ENCODE data around the gene SPACDR.

Gene SPACDR

DNA sequence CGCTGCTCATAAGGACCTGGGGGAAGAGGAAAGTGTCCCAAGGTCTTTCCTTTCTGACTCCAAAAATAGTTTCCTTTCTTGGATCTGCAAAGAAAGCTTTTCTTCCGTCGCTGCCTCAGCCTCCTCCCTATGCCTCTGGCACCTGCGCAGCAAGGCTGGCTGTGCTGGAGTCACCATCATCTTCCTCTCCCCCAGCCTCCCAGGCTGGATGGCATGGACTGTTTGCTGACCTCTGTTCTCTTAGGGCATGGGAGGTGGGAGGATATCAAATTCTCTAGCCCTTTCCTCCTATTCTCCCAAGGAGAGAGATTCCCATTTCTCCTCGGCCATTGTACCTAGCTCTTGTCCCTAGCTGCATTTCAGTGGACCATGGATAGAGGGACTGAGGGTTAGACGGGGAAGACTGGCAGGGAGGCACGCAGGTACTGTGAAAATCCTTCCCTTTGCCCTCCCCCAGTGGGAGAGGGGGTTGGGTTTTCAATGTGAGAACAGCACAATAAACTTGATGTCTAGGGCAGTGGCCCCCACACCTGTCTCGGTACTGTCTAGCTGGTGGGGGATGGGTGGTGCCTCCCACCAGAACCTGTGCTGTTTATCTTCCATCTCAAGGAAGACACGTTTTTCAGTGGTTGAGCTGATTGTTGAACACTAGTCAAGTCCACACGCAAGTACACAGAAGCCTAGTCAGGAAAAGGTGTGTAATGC is 30.3 kb downstream of the SPACDR start:
- DNase-seq = no peak

DNA sequence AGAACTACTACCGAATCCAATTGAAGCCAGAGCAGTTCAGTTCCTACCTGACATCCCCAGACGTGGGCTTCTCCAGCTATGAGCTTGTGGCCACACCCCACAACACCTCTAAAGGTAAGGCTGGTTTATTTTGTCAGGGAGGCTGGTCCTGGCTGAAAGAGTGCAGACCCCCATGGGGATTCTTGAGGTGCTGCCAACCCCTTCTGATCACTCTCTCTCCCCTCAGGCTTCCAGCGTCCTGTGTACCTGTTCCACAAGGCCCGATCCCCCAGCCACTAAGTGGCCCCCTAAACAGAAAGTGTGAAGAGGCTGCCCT is 30.8 kb downstream of the SPACDR start:
- DNase-seq = no peak

DNA sequence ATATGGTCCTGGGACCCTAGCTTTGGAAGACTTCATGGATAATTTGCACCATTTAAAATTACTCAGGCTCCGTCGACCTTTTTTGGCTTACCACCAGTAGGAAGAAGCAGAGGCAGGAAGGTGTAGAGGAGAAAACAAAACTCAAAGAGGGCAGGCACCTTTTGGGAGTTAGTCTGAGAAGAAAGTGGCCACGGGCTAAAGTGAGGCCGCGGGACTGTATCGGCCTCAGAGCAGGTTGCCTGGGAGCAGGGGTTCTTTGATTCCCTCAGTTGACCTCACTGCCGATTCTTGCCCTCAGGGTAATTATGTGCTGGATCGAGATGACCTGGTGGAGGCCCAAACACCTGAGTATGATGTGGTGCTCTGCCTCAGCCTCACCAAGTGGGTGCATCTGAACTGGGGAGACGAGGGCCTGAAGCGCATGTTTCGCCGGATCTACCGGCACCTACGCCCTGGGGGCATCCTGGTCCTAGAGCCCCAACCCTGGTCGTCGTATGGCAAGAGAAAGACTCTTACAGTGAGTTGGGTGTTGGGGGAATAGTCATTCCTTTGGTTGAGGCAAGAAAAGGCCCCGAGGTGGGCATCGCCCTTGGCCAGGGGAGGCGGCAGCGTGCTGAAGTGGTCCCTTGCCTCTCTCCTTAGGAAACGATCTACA is 31.3 kb downstream of the SPACDR start:
- DNase-seq = no peak

DNA sequence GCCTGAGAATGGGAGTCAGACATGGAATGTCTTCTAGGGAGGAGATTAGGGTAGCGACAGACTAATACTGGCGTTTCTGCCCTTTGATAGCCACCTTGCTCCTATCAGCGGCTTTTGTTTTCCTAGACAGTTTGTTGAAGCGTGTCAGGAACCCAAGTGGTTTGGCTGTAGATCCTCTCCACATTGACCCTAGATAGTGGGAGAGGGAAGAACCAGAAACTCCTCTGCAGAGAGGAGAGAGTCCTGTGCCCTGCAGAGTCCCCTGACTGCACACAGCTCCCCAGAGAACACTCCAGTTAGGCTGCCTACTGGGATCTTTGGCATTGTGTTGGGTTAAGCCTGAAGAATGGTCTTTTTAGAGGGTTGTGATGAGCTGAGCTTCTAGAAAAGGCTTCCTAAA is 32.0 kb downstream of the SPACDR start:
- no peak for DNase-seq

DNA sequence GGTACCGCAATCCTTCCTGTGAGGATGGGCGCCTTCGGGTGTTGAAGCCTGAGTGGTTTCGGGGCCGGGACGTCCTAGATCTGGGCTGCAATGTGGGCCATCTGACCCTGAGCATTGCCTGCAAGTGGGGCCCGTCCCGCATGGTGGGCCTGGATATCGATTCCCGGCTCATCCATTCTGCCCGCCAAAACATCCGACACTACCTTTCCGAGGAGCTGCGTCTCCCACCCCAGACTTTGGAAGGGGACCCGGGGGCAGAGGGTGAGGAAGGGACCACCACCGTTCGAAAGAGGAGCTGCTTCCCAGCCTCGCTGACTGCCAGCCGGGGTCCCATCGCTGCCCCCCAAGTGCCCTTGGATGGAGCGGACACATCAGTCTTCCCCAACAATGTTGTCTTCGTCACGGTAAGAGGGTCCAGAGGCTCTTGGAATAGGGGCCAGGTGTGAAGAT is 32.7 kb downstream of the SPACDR start:
- no peak for DNase-seq

DNA sequence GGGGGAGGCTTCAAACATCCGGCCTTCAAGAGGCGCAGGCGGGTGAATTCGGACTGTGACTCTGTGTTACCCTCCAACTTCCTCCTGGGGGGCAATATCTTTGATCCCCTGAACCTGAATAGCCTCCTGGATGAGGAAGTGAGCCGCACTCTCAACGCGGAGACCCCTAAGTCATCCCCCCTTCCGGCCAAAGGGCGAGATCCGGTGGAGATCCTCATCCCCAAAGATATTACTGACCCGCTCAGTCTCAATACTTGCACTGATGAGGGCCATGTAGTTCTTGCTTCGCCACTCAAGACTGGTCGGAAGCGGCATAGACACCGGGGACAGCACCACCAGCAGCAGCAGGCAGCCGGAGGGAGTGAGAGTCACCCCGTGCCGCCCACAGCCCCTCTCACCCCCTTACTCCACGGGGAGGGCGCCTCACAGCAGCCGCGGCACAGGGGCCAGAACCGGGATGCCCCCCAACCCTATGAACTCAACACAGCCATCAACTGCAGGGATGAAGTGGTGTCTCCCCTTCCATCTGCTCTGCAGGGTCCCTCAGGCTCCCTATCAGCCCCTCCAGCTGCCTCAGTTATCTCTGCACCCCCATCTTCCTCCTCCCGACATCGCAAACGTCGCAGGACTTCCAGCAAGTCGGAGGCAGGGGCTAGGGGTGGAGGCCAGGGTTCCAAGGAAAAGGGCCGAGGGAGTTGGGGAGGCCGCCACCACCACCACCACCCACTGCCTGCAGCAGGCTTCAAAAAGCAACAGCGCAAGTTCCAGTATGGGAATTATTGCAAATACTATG is 33.4 kb downstream of the SPACDR start:
- peak; percentile 44 to 55 for DNase-seq

DNA sequence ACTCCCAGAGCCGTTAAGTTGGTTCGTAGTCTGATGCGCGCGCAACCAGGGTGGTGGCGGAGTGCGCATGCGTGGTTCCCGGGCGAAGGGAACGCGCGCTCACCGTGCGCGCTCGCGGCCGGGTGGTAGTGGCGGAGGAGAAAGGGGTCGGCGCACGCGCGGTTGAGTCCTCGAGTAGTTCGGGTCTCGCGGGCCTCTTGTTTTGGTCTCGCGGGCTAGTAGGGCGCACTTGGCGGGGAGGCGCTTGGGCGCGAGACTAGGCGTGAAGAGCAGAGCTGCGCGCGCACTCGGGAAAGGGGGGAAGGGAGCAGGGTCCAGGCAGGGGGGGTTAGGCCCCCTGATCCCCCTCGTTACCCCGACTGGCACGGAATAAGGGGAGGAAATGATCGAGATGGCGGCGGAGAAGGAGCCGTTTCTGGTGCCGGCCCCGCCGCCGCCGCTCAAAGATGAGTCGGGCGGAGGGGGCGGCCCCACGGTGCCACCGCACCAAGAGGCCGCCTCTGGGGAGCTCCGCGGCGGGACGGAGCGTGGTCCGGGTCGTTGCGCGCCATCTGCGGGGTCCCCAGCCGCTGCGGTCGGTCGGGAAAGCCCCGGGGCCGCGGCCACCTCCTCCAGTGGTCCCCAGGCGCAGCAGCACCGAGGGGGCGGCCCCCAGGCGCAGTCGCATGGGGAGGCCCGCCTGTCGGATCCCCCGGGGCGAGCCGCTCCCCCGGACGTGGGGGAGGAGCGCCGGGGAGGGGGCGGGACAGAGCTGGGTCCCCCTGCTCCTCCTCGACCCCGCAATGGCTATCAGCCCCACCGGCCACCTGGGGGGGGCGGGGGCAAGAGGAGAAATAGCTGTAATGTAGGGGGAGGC is 34.2 kb downstream of the SPACDR start, which contains the start of gene MEPCE:
Gene MEPCE, plus strand, starts transcription at position 195 of the 856 bp plus-strand sequence. Its CDS starts 188 bp downstream, at position 383.
- DNase-seq = peak; percentile 97 to 98

DNA sequence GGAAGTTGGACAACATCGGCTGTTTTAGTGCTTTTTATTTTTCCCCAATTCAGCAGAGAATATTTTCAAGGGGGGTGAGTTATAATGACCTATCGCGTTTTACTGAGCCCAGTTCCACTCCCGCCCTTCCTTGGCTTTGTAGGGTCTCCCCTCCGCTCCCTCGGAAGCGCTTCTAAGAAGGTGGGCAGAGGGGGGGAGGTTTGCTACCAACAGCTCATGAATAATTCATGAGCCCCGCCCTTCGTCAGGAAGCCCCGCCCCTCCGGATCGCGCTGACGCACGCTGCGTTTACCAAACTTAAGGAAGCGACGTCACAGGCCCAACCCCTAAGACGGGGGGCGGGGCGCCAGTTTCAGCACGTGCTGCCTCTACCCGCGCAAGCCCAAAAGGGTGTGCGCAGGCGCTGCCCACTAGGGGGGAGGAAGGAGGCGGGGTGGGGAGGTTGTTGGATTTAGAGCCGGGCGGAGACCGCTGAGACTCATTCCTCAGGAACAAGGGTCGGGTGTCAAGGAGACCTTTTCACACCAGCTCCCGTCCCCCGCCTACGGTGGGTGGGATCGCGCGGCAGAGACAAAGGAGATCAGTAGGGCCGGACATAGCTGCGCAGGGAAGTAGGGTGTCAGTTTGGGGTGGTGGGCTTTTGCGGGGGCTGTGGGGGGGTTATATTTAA is 35.0 kb downstream of the SPACDR start:
- DNase-seq = peak; percentile 100

DNA sequence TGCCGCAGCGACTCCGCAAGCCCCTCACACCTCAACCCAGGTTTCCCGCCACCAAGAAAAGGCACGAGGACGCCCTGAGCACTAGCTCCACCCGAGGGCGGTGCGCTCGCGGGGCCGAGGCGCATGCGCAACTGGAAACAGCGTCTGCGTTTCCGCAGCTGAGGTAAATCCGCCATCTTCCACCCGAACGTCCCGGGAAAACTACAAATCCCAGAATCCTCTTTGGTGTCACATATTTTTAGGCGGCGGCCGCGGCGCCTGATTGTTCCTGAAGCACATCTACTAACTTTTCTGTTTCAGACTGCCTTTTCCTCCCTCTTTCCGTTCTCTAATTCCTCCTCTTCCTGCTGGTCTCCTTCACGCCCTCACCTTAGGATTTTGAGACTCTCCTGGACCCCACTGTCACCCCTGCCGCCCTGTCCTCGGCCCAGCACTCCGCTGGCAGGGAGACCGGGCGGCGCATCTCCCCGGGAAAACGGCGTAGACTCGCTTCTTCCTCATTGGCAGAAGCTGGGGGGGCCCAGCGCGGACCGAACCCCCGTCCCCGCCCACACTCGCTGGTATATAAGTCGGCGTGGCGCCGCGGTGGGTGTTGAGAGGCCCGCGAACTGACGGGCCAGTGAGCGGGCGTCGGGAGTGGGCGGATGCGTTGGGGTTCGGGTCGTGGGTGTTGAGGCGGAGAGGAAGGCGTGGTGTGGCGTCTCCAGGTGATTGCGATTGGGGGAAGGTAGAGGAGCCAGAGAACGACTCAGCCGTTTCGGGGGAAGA is 35.7 kb downstream of the SPACDR start, which contains the start of gene ZCWPW1:
Gene ZCWPW1, minus strand, starts transcription at position 505 of the 768 bp plus-strand sequence. CDS start 8,054 bp downstream, outside the sequence.
- DNase-seq = peak; percentile 96 to 98

DNA sequence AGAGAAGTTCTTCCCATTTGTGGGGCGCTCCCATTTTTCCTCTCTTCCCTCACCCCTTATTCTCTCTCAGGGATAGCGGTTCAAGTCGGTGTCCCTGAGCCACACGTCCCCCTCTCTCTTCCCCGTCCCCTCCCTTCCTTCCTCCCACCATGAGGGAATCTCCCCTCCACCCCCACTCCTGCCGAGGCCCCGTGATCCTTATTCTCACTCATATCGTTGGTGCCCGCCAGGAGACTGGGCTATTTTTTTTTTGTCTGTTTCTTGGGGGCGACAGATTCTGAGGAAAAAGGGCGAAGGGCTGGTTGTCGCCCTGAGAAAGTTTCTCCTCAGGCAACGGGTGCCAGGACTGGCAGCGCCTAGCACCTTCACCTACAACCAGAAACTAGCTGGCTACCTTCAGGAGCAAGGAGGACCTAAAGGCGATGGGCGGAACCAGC is 36.3 kb downstream of the SPACDR start:
- no peak for DNase-seq

DNA sequence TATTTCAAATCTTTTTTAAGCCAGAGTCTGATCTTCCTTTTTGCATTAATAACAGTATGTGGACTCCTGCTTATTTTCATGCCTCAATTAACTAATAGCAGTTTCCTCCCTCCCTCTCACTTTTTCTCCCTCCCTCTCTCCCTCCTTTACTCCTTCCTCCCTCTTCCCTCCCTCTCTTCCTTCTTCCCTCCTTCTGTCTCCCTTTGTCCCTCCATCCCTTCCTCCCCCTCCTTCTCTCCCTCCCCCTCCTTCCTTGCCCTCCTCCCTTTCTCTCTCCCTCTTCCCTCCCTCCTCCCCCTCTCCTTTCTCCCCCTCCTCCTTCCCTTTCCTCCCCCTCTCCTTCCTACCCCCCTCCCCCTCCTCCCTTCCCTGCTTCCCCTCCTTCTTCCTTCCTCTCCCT is 37.5 kb downstream of the SPACDR start:
- no peak for DNase-seq

DNA sequence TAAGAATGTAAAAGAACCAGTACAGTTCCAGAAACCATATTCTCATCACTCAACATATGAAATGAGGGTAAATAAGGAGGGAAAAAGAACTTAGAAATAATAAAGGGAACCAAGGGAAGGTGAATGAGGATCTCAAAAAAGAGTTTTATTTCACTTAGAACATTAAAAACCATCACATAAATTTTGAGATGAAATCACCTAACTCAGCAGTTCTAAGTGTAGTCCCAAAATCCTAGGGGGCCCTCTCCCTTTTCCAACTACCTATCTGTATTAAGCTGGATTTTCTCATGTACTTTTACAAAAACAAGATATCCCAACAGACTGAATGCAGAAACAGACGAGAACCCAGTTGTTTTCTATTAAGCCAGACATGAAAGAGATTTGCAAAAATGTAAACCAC is 38.7 kb downstream of the SPACDR start:
- DNase-seq = no peak

DNA sequence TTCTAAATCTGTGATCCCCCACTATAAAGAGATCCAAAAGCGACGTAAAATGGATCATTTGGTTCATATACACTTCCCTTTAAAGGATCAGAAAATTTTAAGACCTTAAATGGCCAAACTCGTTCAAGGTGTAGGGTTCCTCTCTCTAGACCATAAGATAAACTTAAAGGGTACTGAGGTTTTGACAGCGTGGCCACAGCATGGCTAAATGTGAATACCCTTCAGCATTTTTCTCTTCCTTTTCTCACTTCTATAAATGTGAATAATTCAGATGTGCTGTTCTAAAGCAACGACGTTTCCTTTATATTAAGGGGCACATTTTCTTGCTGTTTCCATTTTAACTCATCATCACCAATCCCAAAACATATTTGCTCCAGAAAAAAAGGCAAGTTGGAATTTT is 40.7 kb downstream of the SPACDR start:
- no peak for DNase-seq

DNA sequence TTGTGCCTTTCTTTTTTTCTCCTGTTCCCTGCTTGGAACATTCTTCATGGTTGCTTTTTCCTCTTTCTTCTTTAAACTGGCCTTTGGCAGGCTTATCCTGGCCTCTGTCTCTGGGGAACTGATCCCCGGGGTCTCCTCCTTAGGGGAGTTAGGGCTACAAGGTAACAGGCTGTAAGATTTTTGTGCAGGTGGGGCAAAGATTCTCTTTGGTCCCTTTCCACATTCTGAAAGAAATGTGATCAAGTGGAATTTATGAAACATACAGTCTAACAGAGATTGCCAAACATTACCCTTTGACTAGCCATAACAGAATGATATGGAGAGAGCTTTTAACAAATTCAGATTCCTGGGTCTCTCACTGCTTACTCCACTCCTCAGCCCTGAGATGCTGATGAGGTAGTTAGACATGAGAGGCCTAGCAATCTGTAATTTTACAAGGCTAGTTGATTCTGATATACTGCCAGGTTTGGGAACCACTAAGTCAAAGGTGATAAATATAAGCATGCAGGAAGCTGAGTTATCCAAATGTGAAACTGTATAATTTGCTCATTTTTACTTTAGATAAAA is 44.3 kb downstream of the SPACDR start:
- DNase-seq = no peak

DNA sequence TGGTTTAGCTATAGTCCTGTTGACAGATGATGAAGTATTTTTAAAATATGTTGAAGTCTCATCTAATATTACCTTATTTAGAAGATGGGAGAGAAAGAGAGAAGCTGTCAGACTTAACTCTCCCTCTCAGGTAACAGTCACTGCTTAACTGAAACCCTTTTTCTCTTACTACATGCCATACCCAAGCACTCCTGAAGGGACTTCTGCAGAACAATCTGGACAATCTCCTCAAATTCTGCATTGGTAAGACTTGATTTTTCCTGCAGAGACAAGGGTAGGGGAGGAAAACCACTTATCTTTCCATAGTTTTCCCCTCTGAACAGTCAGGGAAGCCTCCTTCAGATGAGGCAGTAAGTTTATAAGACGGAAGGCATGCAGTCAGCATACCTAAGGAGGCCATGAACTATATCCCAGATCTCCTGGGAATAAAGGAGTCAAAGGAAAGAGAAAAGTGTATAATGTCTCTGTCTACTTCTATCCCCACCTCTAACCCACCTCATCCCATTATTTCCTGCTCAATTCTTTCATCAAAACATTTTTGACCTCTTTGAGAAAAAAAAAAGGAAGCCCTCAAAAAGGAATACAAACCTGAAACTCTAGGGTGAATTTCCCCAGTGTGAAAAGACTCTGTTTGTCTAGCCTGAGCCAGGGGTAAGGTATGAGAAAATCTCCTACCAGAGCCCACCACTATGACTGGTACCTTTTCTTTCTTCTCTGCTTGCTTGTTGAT is 45.0 kb downstream of the SPACDR start:
- DNase-seq = no peak

DNA sequence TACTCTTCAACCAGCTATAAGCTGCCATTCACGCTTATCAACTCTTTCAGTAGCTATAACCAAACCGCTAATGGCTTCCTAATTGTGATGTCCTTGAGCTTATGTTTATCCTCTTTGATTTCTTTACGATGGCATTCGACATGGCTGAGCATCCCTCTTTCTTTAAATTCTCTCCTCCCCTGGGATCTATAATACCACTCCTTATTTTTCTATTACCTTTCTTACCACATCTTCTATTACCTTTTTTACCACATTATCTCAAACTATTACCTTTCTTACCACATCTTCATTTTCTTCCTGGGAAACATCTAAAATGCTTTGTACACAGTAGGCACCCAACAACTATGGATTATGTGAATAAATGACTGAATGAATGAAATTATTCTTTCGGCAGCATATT is 48.6 kb downstream of the SPACDR start:
- DNase-seq = no peak

DNA sequence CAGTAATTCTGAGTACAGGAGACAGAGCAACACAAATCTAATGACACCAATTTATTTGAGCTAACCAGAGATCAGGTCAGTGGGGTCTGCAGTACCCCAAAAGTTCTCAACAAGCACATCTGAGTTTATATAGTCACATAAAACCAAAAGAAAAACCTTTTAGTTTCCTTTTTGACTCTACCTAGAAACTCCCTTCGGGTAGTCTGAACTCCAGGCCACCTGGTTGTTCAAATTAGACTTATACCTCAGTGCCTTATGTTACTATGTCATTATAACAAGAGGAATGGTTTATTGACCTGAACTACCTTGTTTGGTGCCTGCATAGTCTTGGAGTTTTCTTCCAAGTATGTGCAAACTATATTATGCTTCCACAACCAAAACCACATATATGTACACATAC is 50.2 kb downstream of the SPACDR start:
- no peak for DNase-seq

DNA sequence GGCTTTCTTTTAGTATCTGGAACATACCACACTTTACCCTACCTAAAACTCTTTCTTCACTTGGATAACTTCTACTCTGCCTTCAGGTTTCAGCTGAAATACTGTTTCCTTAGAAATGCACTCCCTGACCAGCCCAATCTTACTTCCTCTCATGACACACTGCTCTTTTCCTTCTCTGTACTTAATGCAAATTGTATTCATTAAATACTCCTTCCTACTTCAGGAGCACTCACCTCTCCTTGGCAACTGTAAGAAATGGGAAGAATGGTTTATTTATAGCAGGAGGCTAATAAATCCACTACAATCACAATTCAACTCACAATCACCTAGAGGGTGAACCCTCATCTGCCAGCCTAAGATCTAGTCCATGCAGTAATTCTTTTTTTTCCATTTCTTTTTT is 50.7 kb downstream of the SPACDR start:
- DNase-seq = no peak

DNA sequence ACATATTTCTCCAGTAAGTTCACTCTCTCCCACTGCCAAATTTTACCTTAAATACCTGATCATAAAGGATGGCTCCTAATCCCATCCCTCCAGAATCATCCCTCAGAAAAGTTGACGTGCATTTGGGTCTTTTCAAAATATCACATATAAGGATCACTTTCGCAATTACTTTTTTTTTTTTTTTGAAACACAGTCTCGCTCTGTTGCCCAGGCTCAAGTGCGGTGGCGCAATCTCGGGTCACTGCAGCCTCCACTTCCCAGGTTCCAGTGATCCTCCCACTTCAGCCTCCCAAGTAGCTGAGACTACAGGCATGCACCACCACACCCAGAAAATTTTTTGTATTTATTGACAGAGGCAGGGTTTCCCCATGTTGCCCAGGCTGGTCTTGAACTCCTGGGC is 53.0 kb downstream of the SPACDR start:
- no peak for DNase-seq

Measured in stimulated activated CD4-positive, alpha-beta T cell treated with anti-CD3 and anti-CD28 coated beads, Interleukin-2, amount 100 ng/mL, for 24 hours (primary cell).